BLaER1 (cell line): ENCODE results near the gene INTS11.
A peak's percentile ranks its signal among the peaks of the same experiment; 100 is the strongest.
"Not testable (repeated sequence)": the region's sequence is repeated elsewhere in the genome, so short reads cannot be mapped to it uniquely, and the experiment has no call there.

ENCODE experiments used
- H3K27ac ChIP-seq: shearing (Covaris generic); formaldehyde crosslinking; 2 replicates; pipeline ENCODE4 v1.8.1; 2022
- H3K27me3 ChIP-seq: shearing (Covaris generic); formaldehyde crosslinking; 2 replicates; pipeline ENCODE4 v1.8.1; 2022
- H3K36me3 ChIP-seq: shearing (Covaris generic); formaldehyde crosslinking; 2 replicates; pipeline ENCODE4 v1.8.1; 2022
- H3K4me1 ChIP-seq: shearing (Covaris generic); formaldehyde crosslinking; 2 replicates; pipeline ENCODE4 v1.8.1; 2022
- H3K4me2 ChIP-seq: shearing (Covaris generic); formaldehyde crosslinking; 2 replicates; pipeline ENCODE4 v1.8.1; 2022
- H3K4me3 ChIP-seq: shearing (Covaris generic); formaldehyde crosslinking; 2 replicates; pipeline ENCODE4 v1.8.1; 2022
- H3K9ac ChIP-seq: shearing (Covaris generic); formaldehyde crosslinking; 2 replicates; pipeline ENCODE4 v1.8.1; 2022
- H3K9me3 ChIP-seq: shearing (Covaris generic); formaldehyde crosslinking; 2 replicates; pipeline ENCODE4 v1.8.1; 2022
- H4K20me1 ChIP-seq: shearing (Covaris generic); formaldehyde crosslinking; 2 replicates; pipeline ENCODE4 v1.8.1; 2022
- Cebpa-rat ChIP-seq: shearing (Covaris generic); IDR thresholded peaks from 2 replicates; pipeline ENCODE4 v1.8.1; 2022

The INTS11 gene

DNA sequence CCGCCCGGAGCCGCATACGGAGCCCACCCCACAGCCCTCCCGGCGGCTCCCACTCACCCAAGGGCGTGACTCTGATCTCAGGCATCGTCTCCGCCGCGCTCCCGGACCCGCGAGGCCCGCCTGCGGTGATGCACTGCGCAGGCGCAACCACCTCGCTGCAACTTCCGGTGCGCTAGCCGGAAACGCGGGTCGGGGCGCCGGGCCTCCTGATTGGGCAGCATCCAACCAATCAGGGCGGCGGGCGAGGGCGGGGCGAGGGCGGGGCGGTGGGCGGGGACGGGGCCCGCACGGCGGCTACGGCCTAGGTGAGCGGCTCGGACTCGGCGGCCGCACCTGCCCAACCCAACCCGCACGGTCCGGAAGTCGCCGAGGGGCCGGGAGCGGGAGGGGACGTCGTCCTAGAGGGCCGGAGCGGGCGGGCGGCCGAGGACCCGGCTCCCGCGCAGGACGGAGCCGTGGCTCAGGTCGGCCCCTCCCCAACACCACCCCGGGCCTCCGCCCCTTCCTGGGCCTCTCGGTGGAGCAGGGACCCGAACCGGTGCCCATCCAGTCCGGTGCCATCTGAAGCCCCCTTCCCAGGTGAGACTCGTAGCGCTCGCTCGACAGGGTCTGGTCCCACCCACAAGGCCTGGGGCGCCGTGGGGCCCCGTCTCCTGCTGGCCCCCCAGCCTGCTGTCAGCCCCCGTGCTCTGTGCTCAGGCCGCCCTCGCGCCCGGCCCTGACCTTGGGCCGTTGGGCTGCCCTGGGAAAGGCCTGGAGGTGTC, at the start of gene INTS11, which contains the start of gene CPTP:
Gene INTS11 (minus strand): TSS at position 137 of the 764 bp plus-strand sequence. CDS start 52 bp downstream, at position 85.
Gene CPTP (plus strand): TSS at position 279 of the 764 bp plus-strand sequence. CDS start 2,109 bp downstream, outside the sequence.
- Histone ChIP-seq H3K27me3 (no peaks in the 10 kb centered on the region), H3K9ac (peak within 1 kb of the TSS; percentile 97), H3K9me3 (no peaks in the 10 kb centered on the region), H3K4me2 (peak within 1 kb of the TSS; percentile 97), H3K36me3 (peaks cover 57% of the 10 kb centered on the region), H3K4me3 (peak within 1 kb of the TSS; percentile 99), H3K4me1 (peaks cover 39% of the 10 kb centered on the region), H4K20me1 (peaks cover 81% of the 10 kb centered on the region), H3K27ac (peak within 1 kb of the TSS; percentile 93)
- TF ChIP-seq Cebpa-rat = no peak

DNA sequence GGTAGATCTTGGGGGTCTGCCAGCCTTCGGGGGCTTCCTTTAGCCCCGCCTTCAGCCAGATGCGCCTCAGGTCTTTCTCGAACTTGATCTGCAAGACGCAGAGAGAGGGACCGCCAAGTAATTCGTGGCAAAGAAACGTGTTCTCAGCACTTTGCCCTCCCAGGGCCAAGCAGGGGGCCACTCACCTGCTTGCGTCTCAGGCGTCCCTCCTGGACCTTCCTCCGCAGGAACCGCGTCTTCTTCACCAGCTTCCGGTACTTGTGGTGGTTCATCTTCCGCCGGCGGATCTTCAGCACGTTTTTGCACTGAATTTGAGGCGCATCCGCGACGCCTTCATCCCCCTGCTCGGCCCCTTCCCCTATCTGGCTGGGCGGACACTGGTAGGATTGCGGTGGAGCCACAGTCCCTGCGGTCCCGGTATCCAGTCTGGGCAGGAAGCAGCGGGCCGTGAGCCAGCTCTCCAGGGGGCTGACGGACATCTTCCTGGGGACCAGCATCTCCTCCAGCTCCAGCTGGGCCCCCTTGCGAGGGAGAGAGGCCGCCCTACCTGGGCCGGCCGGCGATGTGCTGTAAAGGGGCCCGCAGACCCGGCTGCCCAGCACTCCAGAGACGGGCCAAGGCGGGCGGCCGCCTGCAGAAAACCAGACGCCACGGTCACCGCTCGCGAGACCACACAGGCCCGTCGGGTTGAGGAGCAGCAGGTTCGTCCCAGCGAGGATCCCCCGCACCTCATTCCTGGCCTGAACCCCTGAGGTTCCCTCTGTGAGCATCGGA, 49.5 kb upstream of the INTS11 start:
- Histone ChIP-seq H4K20me1 (peaks cover 44% of the 10 kb centered on the region), H3K36me3 (peaks cover 31% of the 10 kb centered on the region), H3K27ac (peak overlapping the region; percentile 99), H3K9ac (peak overlapping the region; percentile 98), H3K4me3 (peak overlapping the region; percentile 100), H3K27me3 (no peaks in the 10 kb centered on the region), H3K4me2 (peak overlapping the region; percentile 100), H3K9me3 (no peaks in the 10 kb centered on the region), H3K4me1 (peaks cover 62% of the 10 kb centered on the region)
- no peak for TF ChIP-seq Cebpa-rat

DNA sequence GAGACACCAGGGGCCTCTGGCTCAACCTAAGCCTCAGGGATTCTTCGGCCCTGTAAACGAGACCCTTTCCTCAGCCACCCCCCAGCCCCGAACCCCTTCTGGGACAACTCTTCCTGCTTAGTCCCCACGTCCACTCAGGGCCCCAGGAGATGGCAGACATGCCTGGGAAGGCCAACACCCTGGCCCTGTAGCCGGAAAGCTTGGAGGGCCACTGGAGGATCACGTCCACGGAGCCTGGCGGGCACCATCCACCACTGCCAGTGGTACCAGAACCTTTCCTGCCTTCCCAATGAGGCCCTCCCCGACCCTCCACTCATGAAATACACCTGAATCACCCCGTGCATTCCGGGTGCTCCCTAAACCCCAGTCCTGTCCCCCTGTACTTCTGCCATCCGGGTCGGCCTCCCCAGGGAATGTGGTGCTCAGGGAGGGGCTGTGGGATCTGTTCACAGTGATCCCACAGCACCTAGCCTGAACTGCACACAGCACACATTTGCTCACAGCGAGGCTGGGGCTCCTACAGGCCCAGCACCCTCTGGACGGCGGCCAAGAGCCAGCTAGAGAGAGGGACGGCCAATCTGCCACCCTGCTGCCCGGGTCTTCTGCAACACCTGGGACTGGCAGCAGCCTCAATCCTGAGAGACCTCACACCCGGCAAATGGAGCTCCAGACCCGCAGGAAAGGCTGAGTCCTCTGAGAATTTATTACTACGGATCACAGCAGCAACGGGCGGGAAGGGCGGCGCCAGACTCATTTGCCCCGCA, 48.8 kb upstream of the INTS11 start:
- Histone ChIP-seq H3K4me1 (peaks cover 62% of the 10 kb centered on the region), H3K27ac (0 out of 2 replicates have a peak overlapping the region, but pooled peaks have one; percentile 99), H4K20me1 (peaks cover 44% of the 10 kb centered on the region), H3K4me3 (peak overlapping the region; percentile 100), H3K9me3 (no peaks in the 10 kb centered on the region), H3K27me3 (no peaks in the 10 kb centered on the region), H3K36me3 (peaks cover 30% of the 10 kb centered on the region), H3K9ac (peak overlapping the region; percentile 98), H3K4me2 (peak overlapping the region; percentile 100)
- TF ChIP-seq Cebpa-rat = no peak

DNA sequence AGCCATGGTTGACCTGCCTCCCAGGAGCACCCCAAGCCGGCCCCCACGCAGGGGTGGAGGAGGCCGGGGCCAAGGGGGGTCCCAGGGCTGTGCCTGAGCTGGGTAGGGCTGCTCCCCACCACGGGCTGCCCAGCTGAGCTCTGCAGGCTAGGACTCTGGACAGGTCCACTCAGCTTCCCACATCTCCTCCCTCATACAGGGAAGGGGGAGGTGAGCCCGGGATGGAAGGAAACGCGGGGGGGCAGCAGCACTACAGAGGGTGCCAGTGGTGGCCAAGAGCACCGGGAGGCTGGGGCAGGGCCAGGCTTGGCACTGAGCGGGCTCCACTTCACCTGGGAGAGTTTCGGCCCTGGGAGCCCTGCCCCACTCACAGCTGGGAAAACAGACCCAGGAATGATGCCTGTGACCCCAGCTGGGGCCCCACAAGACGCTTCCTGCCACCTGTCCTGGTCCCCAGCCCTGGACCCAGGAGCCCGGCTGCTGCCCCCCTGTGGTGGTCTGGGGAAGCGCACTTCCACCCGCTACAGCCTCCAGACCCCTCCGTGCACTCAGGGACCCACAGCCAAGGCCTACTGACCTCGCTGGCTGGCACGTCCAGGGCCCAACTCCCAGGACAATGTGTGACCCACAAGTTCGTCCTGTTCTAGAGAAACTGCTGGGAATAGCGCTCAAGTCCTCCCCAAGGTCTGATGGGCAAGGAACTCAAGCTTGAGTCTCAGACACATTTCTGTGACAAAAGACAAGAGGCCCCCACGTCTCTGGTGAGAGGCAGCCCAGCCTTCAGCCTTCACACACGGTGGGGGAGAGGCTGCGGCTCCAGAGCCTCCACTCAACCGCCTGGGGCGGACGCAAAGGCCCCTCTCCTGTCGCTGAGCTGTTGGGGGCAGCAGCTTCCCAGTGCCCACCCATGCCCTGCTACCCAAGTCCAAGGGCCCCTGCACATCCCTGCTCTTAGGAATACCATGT, 47.6 kb upstream of the INTS11 start:
- Histone ChIP-seq H3K4me2 (peak overlapping the region; percentile 100), H3K36me3 (peaks cover 30% of the 10 kb centered on the region), H3K4me3 (peak overlapping the region; percentile 58), H3K4me1 (peaks cover 62% of the 10 kb centered on the region), H3K9me3 (peaks cover 4% of the 10 kb centered on the region; the same call in 1 of the 2 replicates), H3K27ac (peak overlapping the region; percentile 75), H3K27me3 (no peaks in the 10 kb centered on the region), H4K20me1 (peaks cover 44% of the 10 kb centered on the region), H3K9ac (peak overlapping the region; percentile 54)
- no peak for TF ChIP-seq Cebpa-rat

DNA sequence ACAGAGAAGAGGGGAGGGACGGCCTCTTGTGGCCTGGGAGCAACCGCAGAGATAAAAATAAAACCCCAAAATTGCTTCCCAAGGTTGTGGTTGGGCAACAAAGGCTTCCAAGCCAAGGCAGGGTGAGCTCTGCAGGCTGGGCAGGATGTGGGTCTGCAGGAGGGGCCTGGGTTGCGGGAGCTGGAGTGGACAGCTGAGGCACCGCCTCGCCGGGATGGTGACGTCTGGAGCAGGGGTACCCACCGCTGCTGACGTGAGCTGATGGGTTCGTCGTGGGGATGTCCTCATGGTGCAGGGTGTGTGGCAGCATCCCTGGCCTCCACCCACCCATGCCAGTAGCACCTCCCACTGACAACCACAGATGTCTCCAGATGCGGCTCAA, 46.9 kb upstream of the INTS11 start:
- H3K27ac ChIP-seq = peak overlapping the region; percentile 75
- peak; percentile 58; the same call in 1 of the 2 replicates for TF ChIP-seq Cebpa-rat
- H3K9me3 ChIP-seq = peaks cover 10% of the 10 kb centered on the region
- H3K36me3 ChIP-seq = peaks cover 25% of the 10 kb centered on the region
- no peaks in the 10 kb centered on the region for H3K27me3 ChIP-seq
- peak overlapping the region; percentile 54; the same call in 1 of the 2 replicates for H3K9ac ChIP-seq
- H3K4me3 ChIP-seq = peak overlapping the region; percentile 58
- peak overlapping the region; percentile 100 for H3K4me2 ChIP-seq
- peaks cover 62% of the 10 kb centered on the region for H3K4me1 ChIP-seq
- peaks cover 44% of the 10 kb centered on the region for H4K20me1 ChIP-seq

DNA sequence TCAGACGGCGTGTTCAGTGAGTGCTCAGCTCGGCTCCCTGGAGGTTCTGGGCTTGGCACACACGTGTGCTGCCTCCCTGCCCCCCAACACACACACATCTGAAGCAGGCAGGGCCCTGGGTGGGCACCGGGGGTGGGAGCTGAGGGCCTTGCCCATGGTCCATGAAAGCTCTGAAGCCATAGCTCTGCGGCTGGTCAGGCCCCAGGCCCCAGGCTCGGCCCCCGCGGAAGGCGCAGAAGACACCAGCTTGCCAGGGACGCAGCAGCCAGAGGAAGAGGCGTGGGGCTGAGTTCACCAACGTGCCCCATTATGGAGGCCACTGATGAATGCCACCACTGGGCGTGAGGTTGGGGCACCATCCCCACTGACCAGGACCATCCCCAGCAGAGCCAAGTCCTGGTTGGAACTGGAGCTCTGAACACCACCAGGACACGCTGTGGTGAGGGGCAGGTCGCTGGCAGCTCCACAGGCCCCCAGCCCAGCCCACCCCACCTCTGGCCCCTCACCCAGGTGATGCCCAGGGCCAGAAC, 46.4 kb upstream of the INTS11 start:
- Histone ChIP-seq H3K4me3 (peak overlapping the region; percentile 58), H3K4me1 (peaks cover 57% of the 10 kb centered on the region), H4K20me1 (peaks cover 44% of the 10 kb centered on the region), H3K9ac (peak overlapping the region; percentile 54; the same call in 1 of the 2 replicates), H3K27me3 (no peaks in the 10 kb centered on the region), H3K9me3 (peaks cover 16% of the 10 kb centered on the region), H3K36me3 (peaks cover 21% of the 10 kb centered on the region), H3K4me2 (peak overlapping the region; percentile 100), H3K27ac (peak overlapping the region; percentile 75)
- TF ChIP-seq Cebpa-rat = no peak

DNA sequence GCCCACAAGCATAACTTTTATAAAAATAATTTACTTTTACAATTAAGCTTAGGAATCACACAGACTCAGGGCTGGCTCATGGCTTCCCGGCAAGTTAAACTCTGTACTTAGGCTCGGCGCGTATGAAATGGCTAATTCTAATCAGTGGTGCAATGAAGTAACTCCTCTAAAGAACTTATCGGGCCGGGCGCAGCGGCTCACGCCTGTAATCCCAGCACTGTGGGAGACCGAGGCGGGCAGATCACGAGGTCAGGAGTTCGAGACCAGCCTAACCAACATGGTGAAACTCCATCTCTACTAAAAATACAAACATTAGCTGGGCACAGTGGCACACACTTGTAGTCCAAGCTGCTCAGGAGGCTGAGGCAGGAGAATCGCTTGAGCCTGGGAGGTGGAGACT, 45.6 kb upstream of the INTS11 start:
- Histone ChIP-seq H3K36me3 (peaks cover 21% of the 10 kb centered on the region), H3K4me2 (peak overlapping the region; percentile 100), H3K27ac (peak overlapping the region; percentile 75; the same call in 1 of the 2 replicates), H4K20me1 (peaks cover 44% of the 10 kb centered on the region), H3K4me1 (peaks cover 55% of the 10 kb centered on the region), H3K9me3 (peaks cover 19% of the 10 kb centered on the region)
- not testable (repeated sequence) for H3K27me3 ChIP-seq, H3K4me3 ChIP-seq, H3K9ac ChIP-seq

DNA sequence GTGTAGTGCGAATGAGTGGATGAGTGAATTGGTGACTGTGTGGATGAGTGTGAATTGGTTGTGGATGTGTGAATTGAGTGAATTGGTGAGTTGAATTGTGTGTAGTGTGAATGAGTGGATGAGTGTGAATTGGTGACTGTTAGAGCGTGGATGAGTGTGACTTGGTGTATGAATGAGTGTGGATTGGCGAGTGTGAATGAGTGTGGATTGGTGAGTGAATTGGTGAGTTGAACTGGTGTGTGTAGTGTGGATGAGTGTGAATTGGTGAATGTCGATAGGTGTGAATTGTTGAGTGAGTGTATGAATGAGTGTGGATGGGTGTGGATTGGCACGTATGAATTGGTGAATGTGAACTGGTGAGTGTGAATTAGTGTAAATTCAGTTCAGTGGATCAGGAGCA, 42.9 kb upstream of the INTS11 start:
- H3K27me3 ChIP-seq = no peaks in the 10 kb centered on the region
- no peak overlapping the region for H3K9ac ChIP-seq
- H3K4me2 ChIP-seq = no peak overlapping the region
- H3K4me3 ChIP-seq = no peak overlapping the region
- H3K9me3 ChIP-seq = peaks cover 19% of the 10 kb centered on the region
- H3K36me3 ChIP-seq = peaks cover 2% of the 10 kb centered on the region; the same call in 1 of the 2 replicates
- peaks cover 33% of the 10 kb centered on the region for H3K4me1 ChIP-seq
- no peak for TF ChIP-seq Cebpa-rat
- H3K27ac ChIP-seq = no peak overlapping the region
- H4K20me1 ChIP-seq = peaks cover 19% of the 10 kb centered on the region
